Stimulated activated CD4-positive, alpha-beta T cell treated with anti-CD3 and anti-CD28 coated beads, TNF-alpha, amount 100 ng/mL, for 4 hours (primary cell): ENCODE measurements around the gene ABHD14A.
"Not testable (repeated sequence)": the region's sequence is repeated elsewhere in the genome, so short reads cannot be mapped to it uniquely, and the experiment has no call there.

ENCODE experiments used
- DNase-seq, 3 experiments: peaks; one replicate each; pipeline ENCODE4 v3.0.0-alpha.2; 2020; ENCODE audit warnings: low read depth in 3 of 3

Gene ABHD14A

GRCh38 chr3:51974277-51974962 lies 444 bp upstream of the ABHD14A start:
- no peak for DNase-seq

GRCh38 chr3:51975852-51976549 lies 1.1 kb downstream of the ABHD14A start:
- no peak for DNase-seq

GRCh38 chr3:51977446-51978142 lies 2.7 kb downstream of the ABHD14A start:
- DNase-seq: no peak

GRCh38 chr3:51978143-51978502 lies 3.3 kb downstream of the ABHD14A start:
- DNase-seq: no peak

GRCh38 chr3:51980253-51980652 lies 5.4 kb downstream of the ABHD14A start:
- DNase-seq: no peak

GRCh38 chr3:51982352-51982837 lies 7.5 kb downstream of the ABHD14A start:
- DNase-seq: no peak

GRCh38 chr3:51982838-51983577 lies 8.1 kb downstream of the ABHD14A start, which contains the start of gene ACY1:
TSS of gene ACY1 (plus strand) at chr3:51983535. CDS start at chr3:51984065, 530 bp downstream.
- peak; percentile 42 to 68 (median 53) for DNase-seq

- no peak for DNase-seq
Measured at GRCh38 chr3:51983578-51984268, 8.9 kb downstream of the ABHD14A start.

GRCh38 chr3:51984269-51984647 lies 9.4 kb downstream of the ABHD14A start:
- no peak for DNase-seq

- DNase-seq: no peak
Measured at GRCh38 chr3:51985063-51985462, 10.2 kb downstream of the ABHD14A start.

GRCh38 chr3:51986010-51986947 lies 11.4 kb downstream of the ABHD14A start:
- DNase-seq: no peak

- no peak for DNase-seq
Measured at GRCh38 chr3:51987568-51987967, 12.7 kb downstream of the ABHD14A start.

GRCh38 chr3:51988286-51989146 lies 13.7 kb downstream of the ABHD14A start:
- DNase-seq: no peak

GRCh38 chr3:51990501-51990971 lies 15.7 kb downstream of the ABHD14A start:
- not testable (repeated sequence) for DNase-seq

GRCh38 chr3:51992017-51992682 lies 17.3 kb downstream of the ABHD14A start:
- DNase-seq: no peak

- DNase-seq: not testable (repeated sequence)
Measured at GRCh38 chr3:51993657-51994056, 18.8 kb downstream of the ABHD14A start.

- DNase-seq: no peak
Measured at GRCh38 chr3:51994530-51994929, 19.7 kb downstream of the ABHD14A start.

GRCh38 chr3:51995346-51996163 lies 20.7 kb downstream of the ABHD14A start, which contains the start of gene RPL29:
TSS of gene RPL29 (minus strand) at chr3:51995895. CDS start at chr3:51995461, 434 bp downstream.
- DNase-seq: peak; percentile 64 to 86 (median 84)
